GM23338 (cell line): ENCODE data around the gene CDX1. TPM values are rescaled to one million over a fixed set of nuclear protein-coding genes. Genes with fewer than 3 reads are reported as not detected.

ENCODE experiments used
- ATAC-seq: fragments of 200-7000 bp; cut with Tn5 transposase; 3 replicates; pipeline ENCODE4 v1.9.1; 2020
- DNase-seq: peaks from one replicate; pipeline ENCODE4 v3.0.0-alpha.2; 2015; ENCODE audit warnings: low spot score
- H2AFZ ChIP-seq: fragments of 200-600 bp; sonication (generic); 2 replicates; pipeline ENCODE4 v1.8.0; 2016; ENCODE audit warnings: antibody characterized with exemption, mild to moderate bottlenecking, moderate library complexity
- H3F3A ChIP-seq: fragments of 200-600 bp; sonication (generic); replicated peaks from 2 replicates; pipeline ENCODE4 v1.8.0; 2017; ENCODE audit warnings: antibody characterized with exemption, mixed run types, low read depth
- H3K27ac ChIP-seq: fragments of 200-600 bp; sonication (generic); 2 replicates; pipeline ENCODE4 v1.6.1; 2016; ENCODE audit warnings: low read depth
- H3K27me3 ChIP-seq: fragments of 200-600 bp; sonication (generic); 2 replicates; pipeline ENCODE4 v1.8.0; 2016; ENCODE audit warnings: mild to moderate bottlenecking, mixed run types, moderate library complexity; ENCODE audit not compliant: insufficient read depth
- H3K36me3 ChIP-seq: fragments of 200-600 bp; sonication (generic); 2 replicates; pipeline ENCODE4 v1.8.0; 2016; ENCODE audit warnings: mild to moderate bottlenecking; ENCODE audit not compliant: insufficient read depth
- H3K4me1 ChIP-seq: fragments of 200-600 bp; sonication (generic); 2 replicates; pipeline ENCODE4 v1.8.0; 2016; ENCODE audit warnings: mild to moderate bottlenecking, moderate library complexity; ENCODE audit not compliant: insufficient read depth
- H3K4me2 ChIP-seq: fragments of 200-600 bp; sonication (generic); 2 replicates; pipeline ENCODE4 v1.7.1; 2017; ENCODE audit warnings: mixed run types
- H3K4me3 ChIP-seq: fragments of 200-600 bp; sonication (generic); 2 replicates; pipeline ENCODE4 v1.6.1; 2016; ENCODE audit warnings: mixed run types
- H3K79me2 ChIP-seq: fragments of 200-600 bp; sonication (generic); replicated peaks from 2 replicates; pipeline ENCODE4 v1.8.0; 2017; ENCODE audit warnings: mild to moderate bottlenecking; ENCODE audit not compliant: insufficient read depth
- H3K9me2 ChIP-seq: fragments of 200-600 bp; sonication (generic); 2 replicates; pipeline ENCODE4 v1.8.0; 2017; ENCODE audit not compliant: insufficient read depth
- H4K20me1 ChIP-seq: fragments of 200-600 bp; sonication (generic); replicated peaks from 2 replicates; pipeline ENCODE4 v1.8.0; 2017; ENCODE audit warnings: mild to moderate bottlenecking; ENCODE audit not compliant: insufficient read depth
- H3K27ac Mint-ChIP-seq: 2 replicates; pipeline ENCODE4 v1.8.0; 2020; ENCODE audit warnings: inconsistent platforms, mild to moderate bottlenecking, moderate library complexity, mixed read lengths
- H3K27me3 Mint-ChIP-seq: 3 replicates; pipeline ENCODE4 v1.8.0; 2022; ENCODE audit warnings: low read depth, mild to moderate bottlenecking, moderate library complexity, mixed read lengths, inconsistent platforms; ENCODE audit not compliant: insufficient read depth, poor library complexity
- H3K36me3 Mint-ChIP-seq: 3 replicates; pipeline ENCODE4 v1.8.0; 2021; ENCODE audit warnings: low read depth, mild to moderate bottlenecking, inconsistent platforms, moderate library complexity, mixed read lengths
- H3K4me1 Mint-ChIP-seq: 3 replicates; pipeline ENCODE4 v1.8.0; 2020; ENCODE audit warnings: mild to moderate bottlenecking, inconsistent platforms, mixed read lengths
- H3K4me3 Mint-ChIP-seq: 3 replicates; pipeline ENCODE4 v1.8.0; 2021; ENCODE audit warnings: moderate library complexity, mild to moderate bottlenecking, inconsistent platforms, mixed read lengths
- H3K9me3 Mint-ChIP-seq: 3 replicates; pipeline ENCODE4 v1.8.0; 2020; ENCODE audit warnings: moderate library complexity, mild to moderate bottlenecking, inconsistent platforms, mixed read lengths
- CREB1 ChIP-seq: fragments of 250-450 bp; sonication (Bioruptor Pico); IDR thresholded peaks from 2 replicates; pipeline ENCODE4 v1.5.0; 2020; ENCODE audit warnings: low read depth, mild to moderate bottlenecking, moderate library complexity
- CTCF ChIP-seq, 2 experiments: fragments of 200-600 bp in 1 of 2; sonication (generic) in 1 of 2; conservative IDR thresholded peaks; 2 replicates each; pipeline versions ENCODE4 v1.5.1 to v1.6.1; 2016 to 2017; ENCODE audit warnings: antibody characterized with exemption in 2 of 2, low read depth in 2 of 2, mild to moderate bottlenecking in 2 of 2, moderate library complexity in 1 of 2
- ETS1 ChIP-seq: IDR thresholded peaks from 2 replicates; pipeline ENCODE4 v1.6.1; 2016; ENCODE audit warnings: antibody characterized with exemption
- EZH2 ChIP-seq: fragments of 200-600 bp; sonication (generic); IDR thresholded peaks from one replicate; pipeline ENCODE4 v1.8.0; 2017; ENCODE audit warnings: antibody characterized with exemption, mild to moderate bottlenecking, low read depth; ENCODE audit not compliant: unreplicated experiment
- EZH2phosphoT487 ChIP-seq: fragments of 200-600 bp; sonication (generic); IDR thresholded peaks from one replicate; pipeline ENCODE4 v1.8.1; 2018; ENCODE audit warnings: antibody characterized with exemption; ENCODE audit not compliant: unreplicated experiment
- NANOG ChIP-seq: IDR thresholded peaks from 2 replicates; pipeline ENCODE4 v1.6.1; 2016; ENCODE audit warnings: antibody characterized with exemption, borderline replicate concordance
- REST ChIP-seq: IDR thresholded peaks from one replicate; pipeline ENCODE4 v1.6.1; 2018; ENCODE audit warnings: antibody characterized with exemption; ENCODE audit not compliant: unreplicated experiment
- STAT1 ChIP-seq: IDR thresholded peaks from one replicate; pipeline ENCODE4 v1.6.1; 2016; ENCODE audit warnings: antibody characterized with exemption; ENCODE audit not compliant: unreplicated experiment
- ZNF331 ChIP-seq: fragments of 250-450 bp; sonication (Bioruptor Pico); IDR thresholded peaks from 2 replicates; pipeline ENCODE4 v1.5.0; 2020; ENCODE audit warnings: low read depth, mild to moderate bottlenecking, moderate library complexity
- ZNF462 ChIP-seq: fragments of 250-450 bp; sonication (Bioruptor Pico); IDR thresholded peaks from 2 replicates; pipeline ENCODE4 v1.5.0; 2020; ENCODE audit warnings: mild to moderate bottlenecking, moderate library complexity
- polyA plus RNA-seq: library from polyadenylated mRNA; unstranded; fragments of >200 nt; fragmentation: Nextera tagmentation; extraction: Ambion mirVana; gene quantifications from 2 replicates; pipeline ENCODE4 v1.2.1, GENCODE V29; 2016
- total RNA-seq: library from RNA; depleted of rRNA; stranded (reverse); fragments of >200 nt; shearing (Covaris generic); gene quantifications from 2 replicates; pipeline ENCODE4 v1.2.3, GENCODE V29; 2014

The CDX1 gene
- total and polyA plus RNA-seq, 2 experiments from 2014 or later: not detected

GRCh38 chr5:150177721-150178120, 11.1 kb downstream of the CDX1 start (continued):
- TF ChIP-seq REST (no peak), CTCF (conservative IDR thresholded peaks at IDR 0.05; ENCODE audit: low read depth in 2 of 2) (no peak), NANOG (no peak)

- Mint-ChIP-seq H3K27ac (no peak overlapping the region), H3K4me3 (no peak overlapping the region), H3K4me1 (peaks cover 5% of the 10 kb centered on the region; the same call in 2 of the 3 replicates), H3K36me3 (no peaks in the 10 kb centered on the region), H3K9me3 (no peaks in the 10 kb centered on the region), H3K27me3 (peaks cover 20% of the 10 kb centered on the region)
- no peaks in the 10 kb centered on the region for H3K9me2 ChIP-seq
- no peak for ATAC-seq
- H3K4me2 ChIP-seq: no peak overlapping the region
- no peak overlapping the region for H2AFZ ChIP-seq
- no peaks in the 10 kb centered on the region for H3K27me3 ChIP-seq
- H3K4me3 ChIP-seq: no peak overlapping the region
- no peaks in the 10 kb centered on the region for H3K36me3 ChIP-seq
- DNase-seq: no peak
- no peaks in the 10 kb centered on the region for H3F3A ChIP-seq
- H4K20me1 ChIP-seq: no peaks in the 10 kb centered on the region
- H3K27ac ChIP-seq: no peak overlapping the region
- no peaks in the 10 kb centered on the region for H3K79me2 ChIP-seq
- no peaks in the 10 kb centered on the region for H3K4me1 ChIP-seq
- TF ChIP-seq ETS1: no peak
- TF ChIP-seq CTCF (conservative IDR thresholded peaks at IDR 0.05; ENCODE audit: low read depth in 2 of 2): no peak
- TF ChIP-seq CREB1: no peak
- no peak for TF ChIP-seq EZH2phosphoT487
- no peak for TF ChIP-seq NANOG
- no peak for TF ChIP-seq ZNF331 (CRISPR knock-in tag)
- no peak for TF ChIP-seq ZNF462 (CRISPR knock-in tag)
- no peak for TF ChIP-seq EZH2
- no peak for TF ChIP-seq STAT1
Measured at GRCh38 chr5:150178262-150178661, 11.7 kb downstream of the CDX1 start.
